Heart right ventricle (tissue), 16 donors: ENCODE data around the gene RPL18A. TPM values are rescaled to one million over a fixed set of nuclear protein-coding genes. Genes with fewer than 3 reads are reported as not detected.

Experiments
- ATAC-seq, 8 donors: fragments of 200-7000 bp; cut with Tn5 transposase; one replicate each; pipeline ENCODE4 v1.9.1; 2020; ENCODE audit warnings: mild to moderate bottlenecking in 8 of 8, moderate library complexity in 8 of 8, moderate number of reproducible peaks in 1 of 8
- DNase-seq, 2 donors: peaks; one replicate each; pipeline ENCODE4 v3.0.0-alpha.2; 2020
- H3K27ac ChIP-seq, 10 donors: fragments of 200-600 bp; sonication (generic) in 2 of 10; one replicate each; pipeline versions ENCODE4 v1.5.0 to v1.8.0; 2020 to 2022; ENCODE audit warnings: mild to moderate bottlenecking in 3 of 10
- H3K27me3 ChIP-seq, 7 donors: fragments of 200-600 bp; one replicate each; pipeline ENCODE4 v1.8.0; 2021 to 2022; ENCODE audit warnings: mild to moderate bottlenecking in 2 of 7
- H3K36me3 ChIP-seq, 9 donors: fragments of 200-600 bp; sonication (generic) in 1 of 9; one replicate each; pipeline versions ENCODE4 v1.5.0 to v1.8.0; 2020 to 2022; ENCODE audit warnings: mild to moderate bottlenecking in 2 of 9
- H3K4me1 ChIP-seq, 9 donors: fragments of 200-600 bp; sonication (generic) in 1 of 9; one replicate each; pipeline versions ENCODE4 v1.5.0 to v1.8.0; 2020 to 2022; ENCODE audit warnings: mild to moderate bottlenecking in 4 of 9
- H3K4me3 ChIP-seq, 10 donors: fragments of 200-600 bp; sonication (generic) in 2 of 10; one replicate each; pipeline versions ENCODE4 v1.5.0 to v1.8.0; 2020 to 2022; ENCODE audit warnings: mild to moderate bottlenecking in 7 of 10, moderate library complexity in 2 of 10
- H3K9me3 ChIP-seq, 11 donors: fragments of 200-600 bp in 10 of 11; sonication (generic) in 2 of 11; one replicate each; pipeline versions ENCODE4 v1.5.0 to v1.8.0; 2013 to 2022; ENCODE audit warnings: mild to moderate bottlenecking in 2 of 11, control low read depth in 1 of 11, moderate library complexity in 1 of 11
- WGBS, 2 donors: extraction: QIAGEN DNeasy Blood & Tissue Kit; methylation state at CpG; one replicate each; pipeline ENCODE4 v1.1.7; 2013; ENCODE audit warnings: inconsistent platforms in 1 of 2; 5-methylcytosine and 5-hydroxymethylcytosine counted together
- intact Hi-C, 10 donors: fragments of 100-400 bp; cut with DNase I; formaldehyde crosslinking; loops; one replicate each; pipeline versions ENCODE4 v1.11.1 to v1.14.2; 2022
- polyA plus RNA-seq, 2 donors: library from polyadenylated mRNA; stranded (reverse); fragments of 200-250 nt; gene quantifications; one replicate each; pipeline ENCODE4 v1.2.3, GENCODE V29; 2013
- total RNA-seq, 10 donors: library from RNA; stranded (reverse); fragmentation: NEBNext Ultra II Directional in 3 of 10; extraction: Animal tissue kit (Norgen Biotek cat#: 25700) in 3 of 10; gene quantifications; one replicate each; pipeline versions ENCODE4 v1.2.1 to v1.2.4, GENCODE V29; 2021 to 2023
- TF ChIP-seq, protein P1 (sequence below), 9 donors: fragments of 200-600 bp; sonication (generic) in 2 of 9; IDR thresholded peaks; one replicate each; pipeline versions ENCODE4 v1.5.0 to v1.8.0; 2021 to 2022; ENCODE audit warnings: antibody characterized with exemption in 9 of 9, mild to moderate bottlenecking in 5 of 9, moderate library complexity in 1 of 9
- donor health status: Arrhythmogenic right ventricular cardiomyopathy.
- donor health status: ischemic (EF 13 %, LVEDD 7.1; RV severe dilation, severe dysfunction).
- donor health status: healthy with polysubstance abuse.
- donor health status: DM: no; HTN: yes; CAD: no.
- donor health status: DM: no; HTN: no; CAD: no.
- donor health status: ischemic (EF 25% LVEDD 6.9; RV normal size, moderate dysfunction).
- donor health status: ischemic (EF 25% LVEDD 5.7; RV mildly dilated, moderate dysfunction).
- donor health status: healthy.
- donor health status: DM: yes; HTN: yes; CAD: no.
- donor health status: Ischemic cardiomyopathy.
- donor health status: ischemic (EF 35%, LVEDD 5.7; RV mildly dilated, moderate dysfunction).
- donor health status: nonischemic (EF 11% LVEDD 7.7; RV severe dilation, severe dysfunction).
- donor health status: DM: yes; HTN: yes; CAD: no.
- donor health status: PGD.
- donor health status: ischemic (EF 29% LVEDD 5.4; RV normal size, mild dysfunction).
- donor health status: nonischemic (EF 23%, LVEDD 6.1; RV moderate dilation, normal function).

The RPL18A gene
- total and polyA plus RNA-seq, 12 donors, result 623 to 2,570 (median 686) TPM

DNA sequence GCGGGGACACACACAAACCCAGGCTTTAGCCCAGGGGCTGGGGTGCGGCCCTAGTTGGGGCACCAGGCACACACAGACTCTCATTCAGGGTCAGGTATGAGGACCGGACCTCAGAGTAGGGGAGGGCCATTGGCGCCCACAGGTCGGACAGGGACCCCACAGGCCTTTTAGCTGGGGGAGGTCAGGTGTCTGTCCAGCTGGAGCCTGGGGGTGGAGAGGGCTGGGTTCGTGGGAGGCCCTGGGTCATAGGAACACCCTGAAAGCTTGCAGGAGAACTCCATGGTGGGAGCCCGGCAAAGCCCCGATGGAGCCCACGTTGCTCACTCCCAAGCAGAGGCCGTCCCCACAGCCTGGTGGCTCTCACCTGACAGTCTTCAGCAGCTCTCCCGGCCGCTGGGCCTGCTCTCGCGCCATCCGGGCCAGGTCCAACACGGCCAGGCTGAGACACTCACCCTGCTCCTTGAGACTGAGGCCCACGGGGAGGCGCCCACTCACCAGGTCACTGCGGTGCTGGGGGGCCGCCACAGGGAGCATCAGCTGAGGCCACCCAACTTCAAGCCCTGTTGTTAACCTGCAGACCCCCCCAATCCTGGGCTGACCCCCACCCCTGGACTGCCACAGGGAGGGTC lies 16.9 kb upstream of the RPL18A start:
- H3K27ac ChIP-seq, result peak overlapping the region in 2 of 10 donors; percentile 5 to 10
- 64 to 71% methylated on average over 20 of the region's 20 CpGs for WGBS, 2 donors
- H3K4me3 ChIP-seq, result peak overlapping the region in 8 of 10 donors; percentile 1 to 44 (median 32)
- TF ChIP-seq, protein P1, sequence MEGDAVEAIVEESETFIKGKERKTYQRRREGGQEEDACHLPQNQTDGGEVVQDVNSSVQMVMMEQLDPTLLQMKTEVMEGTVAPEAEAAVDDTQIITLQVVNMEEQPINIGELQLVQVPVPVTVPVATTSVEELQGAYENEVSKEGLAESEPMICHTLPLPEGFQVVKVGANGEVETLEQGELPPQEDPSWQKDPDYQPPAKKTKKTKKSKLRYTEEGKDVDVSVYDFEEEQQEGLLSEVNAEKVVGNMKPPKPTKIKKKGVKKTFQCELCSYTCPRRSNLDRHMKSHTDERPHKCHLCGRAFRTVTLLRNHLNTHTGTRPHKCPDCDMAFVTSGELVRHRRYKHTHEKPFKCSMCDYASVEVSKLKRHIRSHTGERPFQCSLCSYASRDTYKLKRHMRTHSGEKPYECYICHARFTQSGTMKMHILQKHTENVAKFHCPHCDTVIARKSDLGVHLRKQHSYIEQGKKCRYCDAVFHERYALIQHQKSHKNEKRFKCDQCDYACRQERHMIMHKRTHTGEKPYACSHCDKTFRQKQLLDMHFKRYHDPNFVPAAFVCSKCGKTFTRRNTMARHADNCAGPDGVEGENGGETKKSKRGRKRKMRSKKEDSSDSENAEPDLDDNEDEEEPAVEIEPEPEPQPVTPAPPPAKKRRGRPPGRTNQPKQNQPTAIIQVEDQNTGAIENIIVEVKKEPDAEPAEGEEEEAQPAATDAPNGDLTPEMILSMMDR (IDR thresholded peaks at IDR 0.05), result no peak
- H3K9me3 ChIP-seq, result no peaks in the 10 kb centered on the region
- DNase-seq (no peak), ATAC-seq (no peak)
- H3K4me1 ChIP-seq, result peaks cover 0 to 58% (median 12%) of the 10 kb centered on the region in 9 donors
- peaks cover 0 to 61% (median 0%) of the 10 kb centered on the region in 9 donors for H3K36me3 ChIP-seq
- intact Hi-C loops, result no loop called here
- peaks cover 0 to 81% (median 18%) of the 10 kb centered on the region in 7 donors for H3K27me3 ChIP-seq

GRCh38 chr19:17843292-17843827 lies 16.4 kb upstream of the RPL18A start:
- no peak for ATAC-seq
- 85 to 90% methylated on average over 9 of the region's 9 CpGs for WGBS, 2 donors
- H3K4me1 ChIP-seq, result peaks cover 0 to 64% (median 18%) of the 10 kb centered on the region in 9 donors

DNA sequence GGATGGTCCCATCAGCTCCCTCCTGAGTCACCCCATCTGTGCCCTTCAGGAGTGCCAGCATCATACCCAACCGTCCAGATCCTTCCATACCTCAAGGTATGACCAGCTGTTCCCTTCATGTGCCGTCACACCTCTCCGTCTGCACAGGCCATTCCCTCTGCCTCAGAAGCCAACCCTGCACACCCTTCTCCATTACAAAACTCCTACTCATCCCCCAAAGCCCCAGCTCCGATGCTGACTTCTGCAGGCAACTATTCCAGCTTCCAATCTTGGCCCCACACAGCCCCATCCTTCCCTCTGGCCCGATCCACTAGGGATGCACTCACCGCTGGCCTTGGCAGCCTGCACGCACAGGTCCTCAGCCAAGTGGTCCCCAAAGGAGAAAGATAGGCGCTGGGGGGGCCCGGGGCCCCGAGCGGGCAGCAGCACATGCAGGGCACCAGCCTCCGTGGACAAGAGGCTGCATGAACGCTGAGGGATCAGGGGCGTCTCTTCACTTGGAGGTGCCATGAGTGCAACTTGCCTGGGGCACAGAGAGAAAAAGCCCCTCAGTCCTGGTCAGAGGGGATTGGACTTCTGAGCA lies 15.7 kb upstream of the RPL18A start:
- Histone ChIP-seq H3K9me3 (no peaks in the 10 kb centered on the region), H3K4me1 (peaks cover 0 to 70% (median 20%) of the 10 kb centered on the region in 9 donors), H3K27me3 (peaks cover 0 to 72% (median 18%) of the 10 kb centered on the region in 7 donors), H3K27ac (peak overlapping the region in 1 of 10 donors; percentile 14), H3K4me3 (no peak overlapping the region), H3K36me3 (peaks cover 0 to 49% (median 0%) of the 10 kb centered on the region in 9 donors)
- DNase-seq (no peak), ATAC-seq (no peak)
- intact Hi-C loops, result no loop called here
- WGBS, 2 donors, result 84 to 90% methylated on average over 14 of the region's 14 CpGs
- TF ChIP-seq, protein P1 (IDR thresholded peaks at IDR 0.05), result no peak

More at GRCh38 chr19:17843292-17843827, 16.4 kb upstream of the RPL18A start:
- H3K9me3 ChIP-seq, result no peaks in the 10 kb centered on the region
- peak overlapping the region in 1 of 10 donors; percentile 14 for H3K27ac ChIP-seq
- TF ChIP-seq, protein P1 (IDR thresholded peaks at IDR 0.05), result no peak
- H3K36me3 ChIP-seq, result peaks cover 0 to 55% (median 0%) of the 10 kb centered on the region in 9 donors
- DNase-seq, result no peak
- intact Hi-C loops, result no loop called here
- H3K27me3 ChIP-seq, result peaks cover 0 to 75% (median 18%) of the 10 kb centered on the region in 7 donors
- no peak overlapping the region for H3K4me3 ChIP-seq

GRCh38 chr19:17846146-17846545 lies 13.6 kb upstream of the RPL18A start:
- no peak for ATAC-seq
- no peak for DNase-seq
- no peaks in the 10 kb centered on the region for H3K9me3 ChIP-seq
- peaks cover 0 to 91% (median 19%) of the 10 kb centered on the region in 9 donors for H3K4me1 ChIP-seq
- WGBS, 2 donors, result 86 to 90% methylated on average over 8 of the region's 8 CpGs
- TF ChIP-seq, protein P1 (IDR thresholded peaks at IDR 0.05), result no peak
- H3K27ac ChIP-seq, result peak overlapping the region in 1 of 10 donors; percentile 97
- peaks cover 0 to 27% (median 0%) of the 10 kb centered on the region in 9 donors for H3K36me3 ChIP-seq
- intact Hi-C loops, result no loop called here
- H3K27me3 ChIP-seq, result peaks cover 0 to 58% (median 13%) of the 10 kb centered on the region in 7 donors
- peak overlapping the region in 1 of 10 donors; percentile 70 for H3K4me3 ChIP-seq
